K562 (cell line): Measurements from ENCODE around the gene ATG13. TPM values are rescaled to one million over a fixed set of nuclear protein-coding genes. Genes with fewer than 3 reads are reported as not detected.
A peak's percentile ranks its signal among the peaks of the same experiment; 100 is the strongest.

ENCODE experiments used
- JUNB ChIP-seq: fragments of 450-650 bp; formaldehyde crosslinking; conservative IDR thresholded peaks from 2 replicates; pipeline ENCODE4 v1.4.0; 2020; ENCODE audit warnings: mild to moderate bottlenecking
- MCM2 ChIP-seq: fragments of 450-650 bp; IDR thresholded peaks from 2 replicates; pipeline ENCODE4 v1.6.1; 2017; ENCODE audit warnings: low read depth, mild to moderate bottlenecking
- POU5F1 ChIP-seq: fragments of 150-350 bp; IDR thresholded peaks from 2 replicates; pipeline ENCODE4 v1.6.1; 2014; ENCODE audit warnings: borderline replicate concordance, low read length, low read depth, mild to moderate bottlenecking; ENCODE audit not compliant: partially characterized antibody
- RAD21 ChIP-seq, 2 experiments: fragments of 250-450 bp in 1 of 2; fragments of 450-650 bp in 1 of 2; sonication (Bioruptor Pico) in 1 of 2; formaldehyde crosslinking in 1 of 2; IDR thresholded peaks in 1 of 2; conservative IDR thresholded peaks in 1 of 2; 2 replicates each; pipeline versions ENCODE4 v1.4.0 to v1.8.0; 2020 to 2022; ENCODE audit warnings: mild to moderate bottlenecking in 2 of 2, moderate library complexity in 1 of 2
- RFX5 ChIP-seq: IDR thresholded peaks from 2 replicates; pipeline ENCODE4 v1.6.1; 2011; ENCODE audit warnings: low read depth, mild to moderate bottlenecking, improper control_type of control experiment, low read length
- VEZF1 ChIP-seq: fragments of 200-800 bp; sonication (Bioruptor generic); IDR thresholded peaks from 2 replicates; pipeline ENCODE4 v1.6.1; 2017; ENCODE audit warnings: missing genetic modification characterization, missing compliant biosample characterization
- ZNF239 ChIP-seq: fragments of 250-450 bp; sonication (Bioruptor Pico); IDR thresholded peaks from 2 replicates; pipeline ENCODE4 v1.4.0; 2020; ENCODE audit warnings: mild to moderate bottlenecking
- polyA plus RNA-seq, 8 experiments: library from polyadenylated mRNA; depleted of rRNA in 4 of 8; stranded (reverse) in 5 of 8; unstranded in 3 of 8; fragments of >200 nt; fragmentation: Nextera tagmentation in 2 of 8; fragmentation: Illumina TruSeq in 1 of 8; extraction: Ambion mirVana in 2 of 8; extraction: Trizol in 1 of 8; gene quantifications; 2 replicates each; pipeline versions ENCODE4 v1.2.1 to v1.2.3, GENCODE V29; 2011 to 2014; ENCODE audit warnings: inconsistent platforms in 1 of 8, missing spikeins in 1 of 8
- total RNA-seq, 7 experiments: library from RNA; depleted of rRNA in 6 of 7; stranded (reverse); fragments of >200 nt in 6 of 7; fragmentation: Illumina TruSeq in 2 of 7; extraction: Trizol in 2 of 7; gene quantifications; 2 replicates each; pipeline versions ENCODE4 v1.2.1 to v1.2.3, GENCODE V29; 2011 to 2021; ENCODE audit warnings: low replicate concordance in 1 of 7
- TF ChIP-seq, protein P1 (sequence below): fragments of 250-450 bp; sonication (Bioruptor Pico); IDR thresholded peaks from 2 replicates; pipeline ENCODE4 v1.5.0; 2021; ENCODE audit warnings: mild to moderate bottlenecking, moderate library complexity
- TF ChIP-seq, protein P2 (sequence below), 2 experiments: IDR thresholded peaks; 2 replicates each; pipeline ENCODE4 v1.6.1; 2011; ENCODE audit warnings: borderline replicate concordance in 1 of 2, control low read depth in 1 of 2, low read depth in 1 of 2, low read length in 1 of 2, mild to moderate bottlenecking in 1 of 2, mixed read lengths in 1 of 2, moderate library complexity in 1 of 2; ENCODE audit not compliant: insufficient read depth in 1 of 2, insufficient read length in 1 of 2, poor library complexity in 1 of 2, severe bottlenecking in 1 of 2; ENCODE audit errors: extremely low read depth in 1 of 2
- TF ChIP-seq, protein P3 (sequence below): fragments of 250-450 bp; sonication (Bioruptor Pico); IDR thresholded peaks from 2 replicates; pipeline ENCODE4 v1.5.0; 2020; ENCODE audit warnings: mild to moderate bottlenecking, borderline replicate concordance
- TF ChIP-seq, protein P4 (sequence below): sonication (generic); formaldehyde crosslinking; IDR thresholded peaks from 2 replicates; pipeline ENCODE4 v1.8.0; 2023; ENCODE audit warnings: mild to moderate bottlenecking, missing genetic modification reagents

Gene ATG13
- total and polyA plus RNA-seq, 9 of the 15 experiments (the other 6 are each of a cell fraction or from before 2014, with no cell fraction given), result 13.1 to 61.5 (median 36.5) TPM

DNA sequence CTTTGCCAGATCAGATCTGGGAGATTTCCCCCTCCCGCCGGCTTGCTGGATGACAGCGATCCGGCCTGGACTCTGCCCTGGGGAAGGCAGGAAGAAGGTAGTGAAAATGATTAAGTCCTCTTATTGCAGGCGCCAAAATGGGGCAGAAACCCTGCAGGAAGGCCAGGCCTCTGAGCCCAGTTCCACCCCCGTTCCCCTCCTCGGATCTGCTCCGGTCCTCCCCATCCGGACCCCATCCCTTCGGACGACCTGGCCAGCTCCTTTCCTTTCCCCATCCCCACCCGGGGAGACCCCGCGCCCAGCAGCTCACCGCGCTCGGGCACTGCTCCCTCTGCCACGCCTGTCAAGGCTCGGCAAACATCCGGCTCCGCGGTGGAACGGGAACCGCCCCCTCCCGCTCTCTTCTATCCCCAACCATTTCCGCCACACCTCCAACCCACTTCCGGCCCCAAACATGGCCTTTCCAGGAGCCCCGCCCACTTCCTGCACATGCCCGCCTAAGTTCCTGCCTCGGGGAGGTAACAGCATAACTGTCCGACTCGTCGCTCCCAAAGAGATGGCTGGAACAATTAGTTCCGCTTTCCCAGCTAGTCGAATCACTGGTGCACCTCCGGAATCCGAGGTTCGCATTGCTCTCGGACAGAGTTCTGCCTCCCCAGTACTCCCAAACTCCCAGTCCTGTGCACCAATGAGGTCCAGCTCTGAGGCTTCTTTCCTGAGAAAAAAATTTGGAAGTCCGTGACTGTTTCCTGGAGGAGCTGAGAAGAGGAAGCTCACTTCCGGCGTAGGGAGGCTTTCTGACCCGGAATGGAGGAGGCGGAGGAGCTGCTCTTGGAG, 83.1 kb downstream of the ATG13 start, which contains the start of the genes ARHGAP1 and ZNF408 (continued):
- TF ChIP-seq, protein P1, sequence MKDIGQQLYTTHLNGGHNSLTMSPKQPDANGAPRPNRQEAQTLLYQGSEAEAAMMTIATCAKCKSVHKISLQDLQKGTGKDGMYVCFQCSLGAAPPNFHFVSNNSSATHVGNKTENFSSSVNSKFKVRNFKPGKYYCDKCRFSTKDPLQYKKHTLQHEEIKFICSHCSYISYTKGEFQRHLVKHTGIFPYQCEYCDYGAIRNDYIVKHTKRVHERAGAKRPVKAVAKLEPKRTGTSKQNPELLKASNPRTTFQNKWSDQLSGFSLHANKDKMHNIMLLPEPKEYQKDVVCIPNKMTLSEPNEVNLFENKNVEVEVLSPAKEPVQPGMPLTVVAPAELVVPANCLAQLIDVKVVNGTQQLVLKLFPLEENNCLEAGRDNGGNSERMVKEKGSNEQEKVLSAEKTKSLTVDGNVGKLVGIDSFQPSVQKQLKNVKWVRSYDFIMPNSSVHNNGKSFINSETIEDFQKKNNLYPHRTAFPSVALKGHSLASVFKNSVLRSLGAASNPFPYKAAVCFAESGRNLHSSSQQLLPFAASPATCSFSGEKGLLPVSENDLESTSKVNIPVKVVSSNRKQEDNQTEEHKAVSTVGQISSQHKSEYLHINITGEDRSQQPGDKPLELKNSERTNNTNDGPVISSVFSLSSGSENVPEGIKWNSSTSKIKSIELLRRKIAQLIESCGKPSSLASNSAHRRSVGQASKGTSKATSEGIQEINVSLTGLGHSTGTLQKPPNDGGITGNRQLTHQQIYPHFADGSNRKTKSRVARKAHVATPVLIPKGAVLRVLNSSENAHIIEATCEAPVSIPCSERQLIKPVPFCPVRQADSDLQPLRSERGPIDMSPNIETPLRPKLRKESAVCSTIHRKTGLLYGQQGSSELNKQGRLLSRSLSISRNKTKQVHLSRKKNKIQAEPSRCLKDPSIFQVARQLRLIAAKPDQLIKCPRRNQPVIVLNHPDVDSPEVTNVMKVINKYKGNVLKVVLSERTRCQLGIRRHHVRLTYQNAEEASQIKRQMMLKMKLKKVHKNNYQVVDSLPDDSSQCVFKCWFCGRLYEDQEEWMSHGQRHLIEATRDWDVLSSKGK, result no peak
- TF ChIP-seq RFX5 (no peak), JUNB (CRISPR knock-in tag) (no peak), RAD21 (CRISPR knock-in tag; conservative IDR thresholded peaks at IDR 0.05 in 1 of 2, IDR thresholded peaks at IDR 0.05 in 1 of 2) (0 out of 4 replicates have a peak, but pooled peaks of 1 of the 2 experiments have one; percentile 6), POU5F1 (peak; percentile 67), ZNF239 (CRISPR knock-in tag) (peak; percentile 52), VEZF1 (CRISPR knock-in tag) (peak; percentile 87), MCM2 (no peak)
- TF ChIP-seq, protein P2, sequence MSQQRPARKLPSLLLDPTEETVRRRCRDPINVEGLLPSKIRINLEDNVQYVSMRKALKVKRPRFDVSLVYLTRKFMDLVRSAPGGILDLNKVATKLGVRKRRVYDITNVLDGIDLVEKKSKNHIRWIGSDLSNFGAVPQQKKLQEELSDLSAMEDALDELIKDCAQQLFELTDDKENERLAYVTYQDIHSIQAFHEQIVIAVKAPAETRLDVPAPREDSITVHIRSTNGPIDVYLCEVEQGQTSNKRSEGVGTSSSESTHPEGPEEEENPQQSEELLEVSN (IDR thresholded peaks at IDR 0.05; ENCODE audit: borderline replicate concordance in 1 of 2, extremely low read depth in 1 of 2, insufficient read depth in 1 of 2, insufficient read length in 1 of 2, low read depth in 1 of 2, low read length in 1 of 2, poor library complexity in 1 of 2, severe bottlenecking in 1 of 2), result peak in 1 of 2 experiments; percentile 42
- TF ChIP-seq, protein P3, sequence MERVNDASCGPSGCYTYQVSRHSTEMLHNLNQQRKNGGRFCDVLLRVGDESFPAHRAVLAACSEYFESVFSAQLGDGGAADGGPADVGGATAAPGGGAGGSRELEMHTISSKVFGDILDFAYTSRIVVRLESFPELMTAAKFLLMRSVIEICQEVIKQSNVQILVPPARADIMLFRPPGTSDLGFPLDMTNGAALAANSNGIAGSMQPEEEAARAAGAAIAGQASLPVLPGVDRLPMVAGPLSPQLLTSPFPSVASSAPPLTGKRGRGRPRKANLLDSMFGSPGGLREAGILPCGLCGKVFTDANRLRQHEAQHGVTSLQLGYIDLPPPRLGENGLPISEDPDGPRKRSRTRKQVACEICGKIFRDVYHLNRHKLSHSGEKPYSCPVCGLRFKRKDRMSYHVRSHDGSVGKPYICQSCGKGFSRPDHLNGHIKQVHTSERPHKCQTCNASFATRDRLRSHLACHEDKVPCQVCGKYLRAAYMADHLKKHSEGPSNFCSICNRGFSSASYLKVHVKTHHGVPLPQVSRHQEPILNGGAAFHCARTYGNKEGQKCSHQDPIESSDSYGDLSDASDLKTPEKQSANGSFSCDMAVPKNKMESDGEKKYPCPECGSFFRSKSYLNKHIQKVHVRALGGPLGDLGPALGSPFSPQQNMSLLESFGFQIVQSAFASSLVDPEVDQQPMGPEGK, result no peak
- TF ChIP-seq, protein P4, sequence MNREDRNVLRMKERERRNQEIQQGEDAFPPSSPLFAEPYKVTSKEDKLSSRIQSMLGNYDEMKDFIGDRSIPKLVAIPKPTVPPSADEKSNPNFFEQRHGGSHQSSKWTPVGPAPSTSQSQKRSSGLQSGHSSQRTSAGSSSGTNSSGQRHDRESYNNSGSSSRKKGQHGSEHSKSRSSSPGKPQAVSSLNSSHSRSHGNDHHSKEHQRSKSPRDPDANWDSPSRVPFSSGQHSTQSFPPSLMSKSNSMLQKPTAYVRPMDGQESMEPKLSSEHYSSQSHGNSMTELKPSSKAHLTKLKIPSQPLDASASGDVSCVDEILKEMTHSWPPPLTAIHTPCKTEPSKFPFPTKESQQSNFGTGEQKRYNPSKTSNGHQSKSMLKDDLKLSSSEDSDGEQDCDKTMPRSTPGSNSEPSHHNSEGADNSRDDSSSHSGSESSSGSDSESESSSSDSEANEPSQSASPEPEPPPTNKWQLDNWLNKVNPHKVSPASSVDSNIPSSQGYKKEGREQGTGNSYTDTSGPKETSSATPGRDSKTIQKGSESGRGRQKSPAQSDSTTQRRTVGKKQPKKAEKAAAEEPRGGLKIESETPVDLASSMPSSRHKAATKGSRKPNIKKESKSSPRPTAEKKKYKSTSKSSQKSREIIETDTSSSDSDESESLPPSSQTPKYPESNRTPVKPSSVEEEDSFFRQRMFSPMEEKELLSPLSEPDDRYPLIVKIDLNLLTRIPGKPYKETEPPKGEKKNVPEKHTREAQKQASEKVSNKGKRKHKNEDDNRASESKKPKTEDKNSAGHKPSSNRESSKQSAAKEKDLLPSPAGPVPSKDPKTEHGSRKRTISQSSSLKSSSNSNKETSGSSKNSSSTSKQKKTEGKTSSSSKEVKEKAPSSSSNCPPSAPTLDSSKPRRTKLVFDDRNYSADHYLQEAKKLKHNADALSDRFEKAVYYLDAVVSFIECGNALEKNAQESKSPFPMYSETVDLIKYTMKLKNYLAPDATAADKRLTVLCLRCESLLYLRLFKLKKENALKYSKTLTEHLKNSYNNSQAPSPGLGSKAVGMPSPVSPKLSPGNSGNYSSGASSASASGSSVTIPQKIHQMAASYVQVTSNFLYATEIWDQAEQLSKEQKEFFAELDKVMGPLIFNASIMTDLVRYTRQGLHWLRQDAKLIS, result 0 out of 2 replicates have a peak, but pooled peaks have one; percentile 40
